IPS-20b (cell line): ENCODE data around the gene NEB.
"Not testable (repeated sequence)": the region's sequence is repeated elsewhere in the genome, so short reads cannot be mapped to it uniquely, and the experiment has no call there.

Experiments used
- H3K27ac ChIP-seq: one replicate; pipeline ENCODE4 v1.5.1; 2013; ENCODE audit warnings: low read length
- H3K27me3 ChIP-seq: 2 replicates; pipeline ENCODE4 v1.6.1; 2013; ENCODE audit warnings: mild to moderate bottlenecking, low read length, inconsistent platforms; ENCODE audit not compliant: insufficient read depth
- H3K36me3 ChIP-seq: 2 replicates; pipeline ENCODE4 v1.6.1; 2013; ENCODE audit warnings: low read depth, mild to moderate bottlenecking, inconsistent platforms, low read length, moderate library complexity; ENCODE audit not compliant: insufficient read depth
- H3K4me1 ChIP-seq: 2 replicates; pipeline ENCODE4 v1.6.1; 2013; ENCODE audit warnings: mild to moderate bottlenecking, control low read depth, inconsistent platforms, low read length, moderate library complexity; ENCODE audit not compliant: insufficient read depth
- H3K4me3 ChIP-seq: 2 replicates; pipeline ENCODE4 v1.5.1; 2013; ENCODE audit warnings: mild to moderate bottlenecking, low read length, inconsistent platforms
- H3K9ac ChIP-seq: 2 replicates; pipeline ENCODE4 v1.6.1; 2013; ENCODE audit warnings: low read depth, mild to moderate bottlenecking, inconsistent platforms, low read length, moderate library complexity
- H3K9me3 ChIP-seq: 2 replicates; pipeline ENCODE4 v1.6.1; 2013; ENCODE audit warnings: mild to moderate bottlenecking, low read depth, low read length, inconsistent platforms; ENCODE audit not compliant: insufficient read depth

Gene NEB

GRCh38 chr2:151568501-151568900, 165.8 kb downstream of the NEB start:
- Histone ChIP-seq H3K9ac (no peak overlapping the region), H3K27ac (no peak overlapping the region), H3K9me3 (no peaks in the 10 kb centered on the region), H3K36me3 (no peaks in the 10 kb centered on the region), H3K4me1 (no peaks in the 10 kb centered on the region), H3K4me3 (no peak overlapping the region), H3K27me3 (no peaks in the 10 kb centered on the region)

GRCh38 chr2:151567006-151567405, 167.3 kb downstream of the NEB start:
- H3K4me3 ChIP-seq = no peak overlapping the region
- H3K27ac ChIP-seq = no peak overlapping the region
- no peaks in the 10 kb centered on the region for H3K9me3 ChIP-seq
- H3K27me3 ChIP-seq = no peaks in the 10 kb centered on the region
- no peaks in the 10 kb centered on the region for H3K4me1 ChIP-seq
- H3K9ac ChIP-seq = no peak overlapping the region
- H3K36me3 ChIP-seq = no peaks in the 10 kb centered on the region

- H3K36me3 ChIP-seq = no peaks in the 10 kb centered on the region
- no peak overlapping the region for H3K4me3 ChIP-seq
- H3K27ac ChIP-seq = no peak overlapping the region
- H3K27me3 ChIP-seq = no peaks in the 10 kb centered on the region
- H3K9ac ChIP-seq = no peak overlapping the region
- no peaks in the 10 kb centered on the region for H3K9me3 ChIP-seq
- H3K4me1 ChIP-seq = no peaks in the 10 kb centered on the region
Observed at GRCh38 chr2:151562398-151562797, 171.9 kb downstream of the NEB start.

GRCh38 chr2:151560289-151560688, 174.0 kb downstream of the NEB start:
- H3K9me3 ChIP-seq = no peaks in the 10 kb centered on the region
- no peak overlapping the region for H3K27ac ChIP-seq
- H3K9ac ChIP-seq = no peak overlapping the region
- H3K36me3 ChIP-seq = no peaks in the 10 kb centered on the region
- no peak overlapping the region for H3K4me3 ChIP-seq
- no peaks in the 10 kb centered on the region for H3K4me1 ChIP-seq
- no peaks in the 10 kb centered on the region for H3K27me3 ChIP-seq

GRCh38 chr2:151559431-151559830, 174.8 kb downstream of the NEB start:
- not testable (repeated sequence) for H3K4me3 ChIP-seq, H3K27me3 ChIP-seq, H3K27ac ChIP-seq, H3K9ac ChIP-seq, H3K9me3 ChIP-seq, H3K36me3 ChIP-seq, H3K4me1 ChIP-seq

- H3K9me3 ChIP-seq, H3K4me1 ChIP-seq, H3K27me3 ChIP-seq, H3K27ac ChIP-seq, H3K4me3 ChIP-seq, H3K9ac ChIP-seq, H3K36me3 ChIP-seq: not testable (repeated sequence)
Observed at GRCh38 chr2:151557883-151558282, 176.4 kb downstream of the NEB start.

- H3K4me3 ChIP-seq = no peak overlapping the region
- no peak overlapping the region for H3K9ac ChIP-seq
- no peak overlapping the region for H3K27ac ChIP-seq
- no peaks in the 10 kb centered on the region for H3K36me3 ChIP-seq
- H3K27me3 ChIP-seq = no peaks in the 10 kb centered on the region
- H3K4me1 ChIP-seq = no peaks in the 10 kb centered on the region
- H3K9me3 ChIP-seq = no peaks in the 10 kb centered on the region
Observed at GRCh38 chr2:151556121-151556520, 178.2 kb downstream of the NEB start.

GRCh38 chr2:151552287-151552686, 182.0 kb downstream of the NEB start:
- Histone ChIP-seq H3K9ac (no peak overlapping the region), H3K4me1 (no peaks in the 10 kb centered on the region), H3K27ac (no peak overlapping the region), H3K9me3 (no peaks in the 10 kb centered on the region), H3K27me3 (no peaks in the 10 kb centered on the region), H3K36me3 (no peaks in the 10 kb centered on the region), H3K4me3 (no peak overlapping the region)

- no peaks in the 10 kb centered on the region for H3K9me3 ChIP-seq
- H3K9ac ChIP-seq = no peak overlapping the region
- H3K27ac ChIP-seq = no peak overlapping the region
- H3K4me1 ChIP-seq = no peaks in the 10 kb centered on the region
- H3K4me3 ChIP-seq = no peak overlapping the region
- no peaks in the 10 kb centered on the region for H3K36me3 ChIP-seq
- no peaks in the 10 kb centered on the region for H3K27me3 ChIP-seq
Observed at GRCh38 chr2:151551556-151551955, 182.7 kb downstream of the NEB start.

- Histone ChIP-seq H3K36me3 (no peaks in the 10 kb centered on the region), H3K4me1 (no peaks in the 10 kb centered on the region), H3K9me3 (no peaks in the 10 kb centered on the region), H3K4me3 (no peak overlapping the region), H3K9ac (no peak overlapping the region), H3K27me3 (no peaks in the 10 kb centered on the region), H3K27ac (no peak overlapping the region)
Observed at GRCh38 chr2:151549191-151549590, 185.1 kb downstream of the NEB start.

- Histone ChIP-seq H3K4me3 (no peak overlapping the region), H3K4me1 (no peaks in the 10 kb centered on the region)
Observed at GRCh38 chr2:151544449-151544848, 189.8 kb downstream of the NEB start.

GRCh38 chr2:151543876-151544275, 190.4 kb downstream of the NEB start:
- no peaks in the 10 kb centered on the region for H3K9me3 ChIP-seq
- H3K4me3 ChIP-seq = no peak overlapping the region
- H3K27ac ChIP-seq = no peak overlapping the region
- H3K9ac ChIP-seq = no peak overlapping the region
- no peaks in the 10 kb centered on the region for H3K36me3 ChIP-seq
- no peaks in the 10 kb centered on the region for H3K27me3 ChIP-seq
- H3K4me1 ChIP-seq = no peaks in the 10 kb centered on the region

More at GRCh38 chr2:151544449-151544848, 189.8 kb downstream of the NEB start:
- no peaks in the 10 kb centered on the region for H3K36me3 ChIP-seq
- no peaks in the 10 kb centered on the region for H3K9me3 ChIP-seq
- no peaks in the 10 kb centered on the region for H3K27me3 ChIP-seq
- H3K27ac ChIP-seq = no peak overlapping the region
- H3K9ac ChIP-seq = no peak overlapping the region

- Histone ChIP-seq H3K27ac (no peak overlapping the region), H3K4me3 (no peak overlapping the region), H3K9ac (no peak overlapping the region), H3K27me3 (no peaks in the 10 kb centered on the region), H3K9me3 (no peaks in the 10 kb centered on the region), H3K36me3 (no peaks in the 10 kb centered on the region), H3K4me1 (no peaks in the 10 kb centered on the region)
Observed at GRCh38 chr2:151534001-151534400, 200.3 kb downstream of the NEB start.
